K562 (cell line): ENCODE data around the gene PRRG4. TPM values are rescaled to one million over a fixed set of nuclear protein-coding genes. Genes with fewer than 3 reads are reported as not detected.
A peak's percentile ranks its signal among the peaks of the same experiment; 100 is the strongest.

ENCODE experiments used
- HDAC3 ChIP-seq: fragments of 450-650 bp; IDR thresholded peaks from 2 replicates; pipeline ENCODE4 v1.6.1; 2018; ENCODE audit warnings: borderline replicate concordance, mild to moderate bottlenecking, moderate library complexity; ENCODE audit not compliant: partially characterized antibody
- HSF4 ChIP-seq: fragments of 250-450 bp; sonication (Bioruptor Pico); IDR thresholded peaks from 2 replicates; pipeline ENCODE4 v2.1.2; 2022; ENCODE audit warnings: mild to moderate bottlenecking, moderate library complexity, borderline replicate concordance
- MBD2 ChIP-seq: sonication (generic); IDR thresholded peaks from 2 replicates; pipeline ENCODE4 v1.6.1; 2016; ENCODE audit warnings: low read depth, borderline replicate concordance
- PCBP1 ChIP-seq: fragments of 200-400 bp; formaldehyde crosslinking; IDR thresholded peaks from 2 replicates; pipeline ENCODE4 v1.6.1; 2018; ENCODE audit warnings: mild to moderate bottlenecking, low read depth, low read length; ENCODE audit not compliant: poor library complexity, severe bottlenecking
- SIN3A ChIP-seq, 2 experiments: fragments of 150-350 bp in 1 of 2; IDR thresholded peaks; 2 replicates each; pipeline ENCODE4 v1.6.1; 2011 to 2016; ENCODE audit warnings: borderline replicate concordance in 2 of 2, low read depth in 2 of 2, low read length in 2 of 2, mild to moderate bottlenecking in 2 of 2, moderate library complexity in 2 of 2; ENCODE audit not compliant: control insufficient read depth in 1 of 2
- U2AF1 ChIP-seq: fragments of 200-400 bp; formaldehyde crosslinking; optimal IDR thresholded peaks from 2 replicates; pipeline ENCODE3; 2017; ENCODE audit warnings: mild to moderate bottlenecking, low read depth, low read length, moderate library complexity
- ZKSCAN1 ChIP-seq: fragments of 150-350 bp; IDR thresholded peaks from 2 replicates; pipeline ENCODE4 v1.6.1; 2016; ENCODE audit warnings: low read depth, low read length
- ZNF12 ChIP-seq: sonication (generic); formaldehyde crosslinking; IDR thresholded peaks from 2 replicates; pipeline ENCODE4 v1.4.0; 2020; ENCODE audit warnings: mild to moderate bottlenecking, missing genetic modification reagents
- ZNF217 ChIP-seq: sonication (generic); formaldehyde crosslinking; IDR thresholded peaks from 2 replicates; pipeline ENCODE4 v1.8.0; 2022; ENCODE audit warnings: mild to moderate bottlenecking, missing genetic modification reagents
- ZNF274 ChIP-seq: IDR thresholded peaks from 2 replicates; pipeline ENCODE4 v1.6.1; 2011; ENCODE audit warnings: low read depth, mild to moderate bottlenecking, low read length, moderate library complexity, borderline replicate concordance
- ZNF324 ChIP-seq: fragments of 250-450 bp; sonication (Bioruptor Pico); IDR thresholded peaks from 2 replicates; pipeline ENCODE4 v1.4.0; 2020; ENCODE audit warnings: mild to moderate bottlenecking
- ZNF551 ChIP-seq: fragments of 250-450 bp; sonication (Bioruptor Pico); IDR thresholded peaks from 2 replicates; pipeline ENCODE4 v1.5.0; 2021; ENCODE audit warnings: mild to moderate bottlenecking, moderate library complexity
- polyA plus RNA-seq, 8 experiments: library from polyadenylated mRNA; depleted of rRNA in 4 of 8; stranded (reverse) in 5 of 8; unstranded in 3 of 8; fragments of >200 nt; fragmentation: Nextera tagmentation in 2 of 8; fragmentation: Illumina TruSeq in 1 of 8; extraction: Ambion mirVana in 2 of 8; extraction: Trizol in 1 of 8; gene quantifications; 2 replicates each; pipeline versions ENCODE4 v1.2.1 to v1.2.3, GENCODE V29; 2011 to 2014; ENCODE audit warnings: inconsistent platforms in 1 of 8, missing spikeins in 1 of 8
- total RNA-seq, 7 experiments: library from RNA; depleted of rRNA in 6 of 7; stranded (reverse); fragments of >200 nt in 6 of 7; fragmentation: Illumina TruSeq in 2 of 7; extraction: Trizol in 2 of 7; gene quantifications; 2 replicates each; pipeline versions ENCODE4 v1.2.1 to v1.2.3, GENCODE V29; 2011 to 2021; ENCODE audit warnings: low replicate concordance in 1 of 7
- TF ChIP-seq, protein P1 (sequence below): fragments of 200-800 bp; sonication (Bioruptor generic); IDR thresholded peaks from 2 replicates; pipeline ENCODE4 v1.6.1; 2016; ENCODE audit warnings: missing genetic modification characterization, missing compliant biosample characterization
- TF ChIP-seq, protein P2 (sequence below): fragments of 250-450 bp; sonication (Bioruptor Pico); IDR thresholded peaks from 2 replicates; pipeline ENCODE4 v1.4.0; 2020; ENCODE audit warnings: mild to moderate bottlenecking, moderate library complexity
- TF ChIP-seq, protein P3 (sequence below): IDR thresholded peaks from 2 replicates; pipeline ENCODE4 v1.6.1; 2011; ENCODE audit warnings: borderline replicate concordance, low read depth, mild to moderate bottlenecking, moderate library complexity, low read length; ENCODE audit not compliant: insufficient read depth, poor library complexity, severe bottlenecking

PRRG4 gene
- total and polyA plus RNA-seq, 9 of the 15 experiments (the other 6 are each of a cell fraction or from before 2014, with no cell fraction given): not detected

DNA sequence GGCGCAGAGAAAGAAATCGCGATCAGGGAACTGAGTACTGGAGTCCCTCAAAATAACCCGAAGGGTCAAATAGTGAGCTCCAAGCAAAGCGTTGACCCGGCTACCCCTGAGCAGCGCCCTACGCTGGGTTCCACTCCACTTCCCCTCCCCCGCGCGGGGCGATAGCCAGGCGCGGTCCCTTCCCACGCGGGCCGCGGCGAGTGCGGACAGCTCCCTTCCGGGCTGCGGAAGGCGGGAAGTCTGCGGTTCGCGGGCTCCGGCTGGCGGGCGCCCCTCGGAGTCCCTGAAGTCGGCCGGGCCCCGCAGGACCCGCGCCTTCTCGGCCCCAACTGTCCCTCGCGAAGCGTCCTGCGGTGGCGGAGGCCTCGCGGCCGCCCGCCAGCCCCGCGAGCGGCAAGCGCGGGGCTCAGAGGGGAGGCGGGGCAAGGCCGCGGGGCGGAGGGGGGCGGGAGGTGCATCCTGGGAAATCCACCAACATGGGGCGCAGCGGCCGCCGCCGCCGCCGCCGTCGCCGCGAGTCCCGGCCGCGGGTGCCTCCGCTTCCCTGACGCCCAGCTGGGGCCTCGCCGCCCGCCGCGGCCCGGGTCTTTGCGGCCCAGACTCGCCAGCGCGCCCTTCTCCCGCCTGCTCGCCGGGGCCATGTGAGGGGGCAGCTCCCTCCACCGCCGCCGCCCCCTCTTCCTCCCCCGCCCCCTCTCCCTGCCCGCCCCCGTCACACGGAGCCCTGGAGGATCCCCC, 62.8 kb downstream of the PRRG4 start, which contains the start of gene QSER1 (continued):
- TF ChIP-seq, protein P1, sequence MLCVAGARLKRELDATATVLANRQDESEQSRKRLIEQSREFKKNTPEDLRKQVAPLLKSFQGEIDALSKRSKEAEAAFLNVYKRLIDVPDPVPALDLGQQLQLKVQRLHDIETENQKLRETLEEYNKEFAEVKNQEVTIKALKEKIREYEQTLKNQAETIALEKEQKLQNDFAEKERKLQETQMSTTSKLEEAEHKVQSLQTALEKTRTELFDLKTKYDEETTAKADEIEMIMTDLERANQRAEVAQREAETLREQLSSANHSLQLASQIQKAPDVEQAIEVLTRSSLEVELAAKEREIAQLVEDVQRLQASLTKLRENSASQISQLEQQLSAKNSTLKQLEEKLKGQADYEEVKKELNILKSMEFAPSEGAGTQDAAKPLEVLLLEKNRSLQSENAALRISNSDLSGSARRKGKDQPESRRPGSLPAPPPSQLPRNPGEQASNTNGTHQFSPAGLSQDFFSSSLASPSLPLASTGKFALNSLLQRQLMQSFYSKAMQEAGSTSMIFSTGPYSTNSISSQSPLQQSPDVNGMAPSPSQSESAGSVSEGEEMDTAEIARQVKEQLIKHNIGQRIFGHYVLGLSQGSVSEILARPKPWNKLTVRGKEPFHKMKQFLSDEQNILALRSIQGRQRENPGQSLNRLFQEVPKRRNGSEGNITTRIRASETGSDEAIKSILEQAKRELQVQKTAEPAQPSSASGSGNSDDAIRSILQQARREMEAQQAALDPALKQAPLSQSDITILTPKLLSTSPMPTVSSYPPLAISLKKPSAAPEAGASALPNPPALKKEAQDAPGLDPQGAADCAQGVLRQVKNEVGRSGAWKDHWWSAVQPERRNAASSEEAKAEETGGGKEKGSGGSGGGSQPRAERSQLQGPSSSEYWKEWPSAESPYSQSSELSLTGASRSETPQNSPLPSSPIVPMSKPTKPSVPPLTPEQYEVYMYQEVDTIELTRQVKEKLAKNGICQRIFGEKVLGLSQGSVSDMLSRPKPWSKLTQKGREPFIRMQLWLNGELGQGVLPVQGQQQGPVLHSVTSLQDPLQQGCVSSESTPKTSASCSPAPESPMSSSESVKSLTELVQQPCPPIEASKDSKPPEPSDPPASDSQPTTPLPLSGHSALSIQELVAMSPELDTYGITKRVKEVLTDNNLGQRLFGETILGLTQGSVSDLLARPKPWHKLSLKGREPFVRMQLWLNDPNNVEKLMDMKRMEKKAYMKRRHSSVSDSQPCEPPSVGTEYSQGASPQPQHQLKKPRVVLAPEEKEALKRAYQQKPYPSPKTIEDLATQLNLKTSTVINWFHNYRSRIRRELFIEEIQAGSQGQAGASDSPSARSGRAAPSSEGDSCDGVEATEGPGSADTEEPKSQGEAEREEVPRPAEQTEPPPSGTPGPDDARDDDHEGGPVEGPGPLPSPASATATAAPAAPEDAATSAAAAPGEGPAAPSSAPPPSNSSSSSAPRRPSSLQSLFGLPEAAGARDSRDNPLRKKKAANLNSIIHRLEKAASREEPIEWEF: no peak
- TF ChIP-seq HSF4 (CRISPR knock-in tag) (no peak), ZKSCAN1 (0 out of 2 replicates have a peak, but pooled peaks have one; percentile 21), ZNF12 (CRISPR knock-in tag) (no peak), MBD2 (no peak; the same call in 1 of the 2 replicates), ZNF551 (CRISPR knock-in tag) (no peak), ZNF274 (no peak; the same call in 1 of the 2 replicates), ZNF324 (no peak), PCBP1 (peak; percentile 37), U2AF1 (peak; percentile 88), SIN3A (IDR thresholded peaks at IDR 0.05; ENCODE audit: borderline replicate concordance in 2 of 2, control insufficient read depth in 1 of 2, low read depth in 2 of 2, low read length in 2 of 2) (peak; percentile 37 to 57; a peak in 1 of 4 replicates), HDAC3 (no peak), ZNF217 (CRISPR knock-in tag) (no peak)
- TF ChIP-seq, protein P2, sequence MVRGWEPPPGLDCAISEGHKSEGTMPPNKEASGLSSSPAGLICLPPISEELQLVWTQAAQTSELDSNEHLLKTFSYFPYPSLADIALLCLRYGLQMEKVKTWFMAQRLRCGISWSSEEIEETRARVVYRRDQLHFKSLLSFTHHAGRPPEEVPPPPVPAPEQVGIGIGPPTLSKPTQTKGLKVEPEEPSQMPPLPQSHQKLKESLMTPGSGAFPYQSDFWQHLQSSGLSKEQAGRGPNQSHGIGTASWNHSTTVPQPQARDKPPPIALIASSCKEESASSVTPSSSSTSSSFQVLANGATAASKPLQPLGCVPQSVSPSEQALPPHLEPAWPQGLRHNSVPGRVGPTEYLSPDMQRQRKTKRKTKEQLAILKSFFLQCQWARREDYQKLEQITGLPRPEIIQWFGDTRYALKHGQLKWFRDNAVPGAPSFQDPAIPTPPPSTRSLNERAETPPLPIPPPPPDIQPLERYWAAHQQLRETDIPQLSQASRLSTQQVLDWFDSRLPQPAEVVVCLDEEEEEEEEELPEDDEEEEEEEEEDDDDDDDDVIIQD (CRISPR knock-in tag): no peak
- TF ChIP-seq, protein P3, sequence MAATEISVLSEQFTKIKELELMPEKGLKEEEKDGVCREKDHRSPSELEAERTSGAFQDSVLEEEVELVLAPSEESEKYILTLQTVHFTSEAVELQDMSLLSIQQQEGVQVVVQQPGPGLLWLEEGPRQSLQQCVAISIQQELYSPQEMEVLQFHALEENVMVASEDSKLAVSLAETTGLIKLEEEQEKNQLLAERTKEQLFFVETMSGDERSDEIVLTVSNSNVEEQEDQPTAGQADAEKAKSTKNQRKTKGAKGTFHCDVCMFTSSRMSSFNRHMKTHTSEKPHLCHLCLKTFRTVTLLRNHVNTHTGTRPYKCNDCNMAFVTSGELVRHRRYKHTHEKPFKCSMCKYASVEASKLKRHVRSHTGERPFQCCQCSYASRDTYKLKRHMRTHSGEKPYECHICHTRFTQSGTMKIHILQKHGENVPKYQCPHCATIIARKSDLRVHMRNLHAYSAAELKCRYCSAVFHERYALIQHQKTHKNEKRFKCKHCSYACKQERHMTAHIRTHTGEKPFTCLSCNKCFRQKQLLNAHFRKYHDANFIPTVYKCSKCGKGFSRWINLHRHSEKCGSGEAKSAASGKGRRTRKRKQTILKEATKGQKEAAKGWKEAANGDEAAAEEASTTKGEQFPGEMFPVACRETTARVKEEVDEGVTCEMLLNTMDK: no peak
